Heart left ventricle (tissue), 13 donors: Measurements from ENCODE around the gene CACNA1D.

Source experiments
- CTCF ChIP-seq, 12 donors: fragments of 200-600 bp; sonication (generic) in 4 of 12; IDR thresholded peaks; one replicate each; pipeline versions ENCODE4 v1.5.0 to v1.8.0; 2018 to 2022; ENCODE audit warnings: antibody characterized with exemption in 12 of 12, mild to moderate bottlenecking in 5 of 12
- POLR2A ChIP-seq, 2 donors: fragments of 450-650 bp; IDR thresholded peaks; one replicate each; pipeline ENCODE4 v1.6.1; 2017; ENCODE audit warnings: antibody characterized with exemption in 2 of 2, mild to moderate bottlenecking in 2 of 2, moderate library complexity in 2 of 2
- donor health status: ischemic (EF 13 %, LVEDD 7.1; RV severe dilation, severe dysfunction).
- donor health status: DM: no; HTN: yes; CAD: no.
- donor health status: DM: no; HTN: no; CAD: no.
- donor health status: ischemic (EF 25% LVEDD 6.9; RV normal size, moderate dysfunction).
- donor health status: ischemic (EF 25% LVEDD 5.7; RV mildly dilated, moderate dysfunction).
- donor health status: ischemic (EF 35%, LVEDD 5.7; RV mildly dilated, moderate dysfunction).
- donor health status: nonischemic (EF 11% LVEDD 7.7; RV severe dilation, severe dysfunction).
- donor health status: DM: yes; HTN: yes; CAD: no.
- donor health status: PGD.
- donor health status: ischemic (EF 29% LVEDD 5.4; RV normal size, mild dysfunction).
- donor health status: nonischemic (EF 23%, LVEDD 6.1; RV moderate dilation, normal function).

GRCh38 chr3:53750253-53751210 is 256.1 kb downstream of the CACNA1D start:
- no peak for TF ChIP-seq POLR2A (IDR thresholded peaks at IDR 0.05)
- TF ChIP-seq CTCF (IDR thresholded peaks at IDR 0.05) = no peak
